IMR-90 (cell line): Measurements from ENCODE around the gene PTPRG. TPM values are rescaled to one million over a fixed set of nuclear protein-coding genes. Genes with fewer than 3 reads are reported as not detected.

ENCODE experiments used
- ATAC-seq: fragments of 200-7000 bp; cut with Tn5 transposase; 2 replicates; pipeline ENCODE4 v1.9.1; 2020; ENCODE audit warnings: low read depth, mild to moderate bottlenecking, moderate library complexity
- BruUV-seq: library from RNA; stranded (reverse); fragments of 400-500 nt; replicated peaks from 2 replicates; lab custom pipeline; 2021; lab: Mats Ljungman, UMichigan
- CTCF ChIA-PET: fragments of 300-600 bp; formaldehyde crosslinking; extraction: SDS; loops from one replicate; lab custom pipeline; 2021; ENCODE audit warnings: antibody characterized with exemption; lab: Yijun Ruan, JAX
- POLR2A ChIA-PET: fragments of 300-600 bp; sonication (Branson Sonifier 250); formaldehyde crosslinking; loops from one replicate; lab custom pipeline; 2022; ENCODE audit warnings: antibody characterized with exemption; ENCODE audit not compliant: unreplicated experiment; lab: Charles Lee
- DNase-seq: peaks from one replicate; pipeline ENCODE4 v3.0.0; 2013
- H2AFZ ChIP-seq: replicated peaks from 2 replicates; pipeline ENCODE3; 2013; ENCODE audit warnings: low read length, mild to moderate bottlenecking; ENCODE audit not compliant: poor library complexity
- H2AK5ac ChIP-seq: 2 replicates; pipeline ENCODE4 v1.6.1; 2013; ENCODE audit warnings: low read depth, low read length, inconsistent platforms
- H2AK9ac ChIP-seq: replicated peaks from 2 replicates; pipeline ENCODE3; 2013; ENCODE audit warnings: mild to moderate bottlenecking, low read depth, low read length, moderate library complexity; ENCODE audit not compliant: poor library complexity
- H2BK120ac ChIP-seq: 2 replicates; pipeline ENCODE4 v1.6.1; 2013; ENCODE audit warnings: low read depth, low read length, inconsistent platforms
- H2BK15ac ChIP-seq: 3 replicates; pipeline ENCODE4 v1.6.1; 2013; ENCODE audit warnings: low read depth, low read length, inconsistent platforms
- H2BK20ac ChIP-seq: 2 replicates; pipeline ENCODE4 v1.6.1; 2013; ENCODE audit warnings: low read depth, mild to moderate bottlenecking, inconsistent platforms, low read length, moderate library complexity
- H2BK5ac ChIP-seq: 2 replicates; pipeline ENCODE4 v1.6.1; 2013; ENCODE audit warnings: mild to moderate bottlenecking, low read depth, low read length, inconsistent platforms; ENCODE audit not compliant: poor library complexity, severe bottlenecking
- H3K14ac ChIP-seq: replicated peaks from 2 replicates; pipeline ENCODE4 v1.6.1; 2013; ENCODE audit warnings: low read depth, low read length, inconsistent platforms
- H3K18ac ChIP-seq: 2 replicates; pipeline ENCODE4 v1.6.1; 2013; ENCODE audit warnings: low read depth, low read length, control low read depth
- H3K23ac ChIP-seq: 2 replicates; pipeline ENCODE4 v1.6.1; 2013; ENCODE audit warnings: low read depth, low read length, inconsistent platforms
- H3K27ac ChIP-seq: 2 replicates; pipeline ENCODE4 v1.5.1; 2013; ENCODE audit warnings: mild to moderate bottlenecking, control low read depth, low read length; ENCODE audit not compliant: insufficient read depth
- H3K27me3 ChIP-seq: 2 replicates; pipeline ENCODE4 v1.6.1; 2013; ENCODE audit warnings: low read length; ENCODE audit not compliant: control insufficient read depth, insufficient read depth
- H3K36me3 ChIP-seq: 2 replicates; pipeline ENCODE4 v1.6.1; 2013; ENCODE audit warnings: low read length, mixed read lengths; ENCODE audit not compliant: control insufficient read depth, insufficient read depth
- H3K4ac ChIP-seq: 2 replicates; pipeline ENCODE4 v1.6.1; 2013; ENCODE audit warnings: low read depth, low read length, inconsistent platforms
- H3K4me1 ChIP-seq: 2 replicates; pipeline ENCODE4 v1.6.1; 2013; ENCODE audit warnings: low read length, mixed read lengths; ENCODE audit not compliant: control insufficient read depth, insufficient read depth
- H3K4me2 ChIP-seq: 2 replicates; pipeline ENCODE4 v1.6.1; 2013; ENCODE audit warnings: low read depth, mild to moderate bottlenecking, control low read depth, low read length, moderate library complexity
- H3K4me3 ChIP-seq: 2 replicates; pipeline ENCODE4 v1.5.1; 2013; ENCODE audit warnings: low read depth, mild to moderate bottlenecking, control low read depth, low read length, moderate library complexity; ENCODE audit not compliant: insufficient read depth
- H3K56ac ChIP-seq: 2 replicates; pipeline ENCODE4 v1.6.1; 2013; ENCODE audit warnings: low read length, inconsistent platforms; ENCODE audit not compliant: insufficient read depth; ENCODE audit errors: extremely low read depth
- H3K79me1 ChIP-seq, 2 experiments: 2 replicates each; pipeline ENCODE4 v1.6.1; 2013; ENCODE audit warnings: low read length in 2 of 2, inconsistent platforms in 1 of 2, low read depth in 1 of 2
- H3K9ac ChIP-seq: 2 replicates; pipeline ENCODE4 v1.6.1; 2013; ENCODE audit warnings: low read depth, low read length, control low read depth
- H3K9me1 ChIP-seq: 2 replicates; pipeline ENCODE4 v1.6.1; 2013; ENCODE audit warnings: low read length, inconsistent platforms; ENCODE audit not compliant: insufficient read depth
- H3K9me3 ChIP-seq: 2 replicates; pipeline ENCODE4 v1.6.1; 2013; ENCODE audit warnings: low read length; ENCODE audit not compliant: control insufficient read depth, insufficient read depth
- H4K20me1 ChIP-seq: 2 replicates; pipeline ENCODE4 v1.6.1; 2013; ENCODE audit warnings: low read length, inconsistent platforms; ENCODE audit not compliant: insufficient read depth
- H4K5ac ChIP-seq: 2 replicates; pipeline ENCODE4 v1.6.1; 2013; ENCODE audit warnings: mild to moderate bottlenecking, low read depth, low read length, control low read depth
- H4K8ac ChIP-seq, 2 experiments: 2 replicates each; pipeline ENCODE4 v1.6.1; 2013; ENCODE audit warnings: low read depth in 2 of 2, low read length in 2 of 2, control low read depth in 1 of 2, inconsistent platforms in 1 of 2
- H4K91ac ChIP-seq: 2 replicates; pipeline ENCODE4 v1.6.1; 2013; ENCODE audit warnings: low read depth, low read length, inconsistent platforms; ENCODE audit not compliant: insufficient read depth
- BHLHE40 ChIP-seq: fragments of 150-350 bp; IDR thresholded peaks from 2 replicates; pipeline ENCODE4 v1.6.1; 2016; ENCODE audit warnings: mild to moderate bottlenecking, low read depth, low read length
- CEBPB ChIP-seq: IDR thresholded peaks from 2 replicates; pipeline ENCODE4 v1.6.1; 2012; ENCODE audit warnings: low read depth, low read length, improper control_type of control experiment
- CHD1 ChIP-seq: IDR thresholded peaks from 2 replicates; pipeline ENCODE4 v1.6.1; 2012; ENCODE audit warnings: low read depth, low read length, improper control_type of control experiment
- ELK1 ChIP-seq: fragments of 150-350 bp; IDR thresholded peaks from 2 replicates; pipeline ENCODE4 v1.6.1; 2016; ENCODE audit warnings: low read depth, mild to moderate bottlenecking, low read length, moderate library complexity, borderline replicate concordance
- FOS ChIP-seq: fragments of 150-350 bp; IDR thresholded peaks from 2 replicates; pipeline ENCODE4 v1.6.1; 2016; ENCODE audit warnings: low read depth, low read length
- MAFK ChIP-seq: IDR thresholded peaks from 2 replicates; pipeline ENCODE4 v1.6.1; 2012; ENCODE audit warnings: low read depth, low read length, improper control_type of control experiment
- MXI1 ChIP-seq: IDR thresholded peaks from 2 replicates; pipeline ENCODE4 v1.6.1; 2012; ENCODE audit warnings: low read depth, mild to moderate bottlenecking, low read length, moderate library complexity, borderline replicate concordance
- NFE2L2 ChIP-seq: fragments of 150-350 bp; IDR thresholded peaks from 2 replicates; pipeline ENCODE4 v1.6.1; 2016; ENCODE audit warnings: low read depth, mild to moderate bottlenecking, low read length
- POLR2A ChIP-seq: IDR thresholded peaks from 2 replicates; pipeline ENCODE4 v1.6.1; 2012; ENCODE audit warnings: mild to moderate bottlenecking, low read depth, low read length
- RCOR1 ChIP-seq: IDR thresholded peaks from 2 replicates; pipeline ENCODE4 v1.6.1; 2012; ENCODE audit warnings: mild to moderate bottlenecking, low read length, improper control_type of control experiment; ENCODE audit not compliant: insufficient replicate concordance
- SMC3 ChIP-seq: fragments of 150-350 bp; IDR thresholded peaks from 2 replicates; pipeline ENCODE4 v1.6.1; 2016; ENCODE audit warnings: low read depth, mild to moderate bottlenecking, antibody characterized with exemption, low read length, moderate library complexity
- USF2 ChIP-seq: fragments of 150-350 bp; IDR thresholded peaks from 2 replicates; pipeline ENCODE4 v1.6.1; 2017; ENCODE audit warnings: mild to moderate bottlenecking, antibody characterized with exemption, low read length, low read depth
- WGBS, 2 experiments: methylation state at CpG; one replicate each; pipeline versions ENCODE4 v1.1.5 to v1.1.7; 2013; ENCODE audit warnings: missing lambda C conversion rate in 2 of 2; ENCODE audit not compliant: insufficient read length in 1 of 2; ENCODE audit errors: extremely low coverage in 2 of 2; 5-methylcytosine and 5-hydroxymethylcytosine counted together
- dilution Hi-C: fragments of 300-500 bp; cut with HindIII; formaldehyde crosslinking; loops from one replicate; pipeline ENCODE4 v1.14.3; 2018; ENCODE audit warnings: low sequenced_read_pairs; ENCODE audit not compliant: unreplicated experiment
- in situ Hi-C: fragments of 300-500 bp; cut with MboI; formaldehyde crosslinking; loops from 3 replicates; pipeline ENCODE4 v1.14.3; 2019; ENCODE audit warnings: low sequenced_read_pairs, inconsistent platforms, mixed read lengths
- intact Hi-C: fragments of 100-400 bp; cut with micrococcal nuclease; formaldehyde crosslinking; loops from 2 replicates; pipeline ENCODE4 v1.10.0; 2022
- polyA plus RNA-seq, 3 experiments: library from polyadenylated mRNA; depleted of rRNA; stranded (reverse); fragments of >200 nt; gene quantifications; 2 replicates each; pipeline ENCODE4 v1.2.3, GENCODE V29; 2012; ENCODE audit warnings: low replicate concordance in 1 of 3
- total RNA-seq: library from RNA; depleted of rRNA; stranded (reverse); fragments of >200 nt; gene quantifications from 2 replicates; pipeline ENCODE4 v1.2.3, GENCODE V29; 2012

Gene PTPRG
- total and polyA plus RNA-seq, 2 of the 4 experiments (the other 2 are of a cell fraction), result 7.7 to 31.0 TPM

GRCh38 chr3:61615643-61616042 is 54.3 kb downstream of the PTPRG start:
- Histone ChIP-seq H3K4me3 (no peak overlapping the region), H4K8ac (no peak overlapping the region), H2BK15ac (no peak overlapping the region), H2BK20ac (no peak overlapping the region), H3K56ac (no peak overlapping the region), H3K23ac (no peak overlapping the region), H3K9ac (no peak overlapping the region), H3K36me3 (no peaks in the 10 kb centered on the region; the same call in 1 of the 2 replicates), H3K9me1 (peaks cover 5% of the 10 kb centered on the region), H2AFZ (no peak overlapping the region), H3K4me2 (no peak overlapping the region), H4K91ac (no peak overlapping the region), H3K14ac (no peak overlapping the region), H2AK5ac (no peak overlapping the region), H3K4me1 (peaks cover 7% of the 10 kb centered on the region; the same call in 1 of the 2 replicates), H3K9me3 (no peaks in the 10 kb centered on the region), H2BK5ac (no peak overlapping the region), H3K79me1 (peaks cover 27 to 64% of the 10 kb centered on the region in 2 experiments; a peak in 3 of 4 replicates), H3K27me3 (no peaks in the 10 kb centered on the region), H3K27ac (no peak overlapping the region), H4K5ac (no peak overlapping the region), H3K4ac (no peak overlapping the region), H4K20me1 (peaks cover 5% of the 10 kb centered on the region; the same call in 1 of the 2 replicates), H2AK9ac (no peak overlapping the region), H2BK120ac (no peak overlapping the region), H3K18ac (no peak overlapping the region)
- CTCF ChIA-PET, result interaction anchor here (0.8 kb wide), 1 partner anchor 10 kb away, joined by 3 read pairs; no protein-coding TSS in a partner anchor
- in situ Hi-C loops, result no loop called here
- 100% methylated on average over 3 of the region's 4 CpGs; no CpG with 5 or more reads in 1 of the 2 experiments for WGBS, 2 experiments
- no peak for ATAC-seq
- intact Hi-C loops, result no loop called here
- POLR2A ChIA-PET, result no interaction called here
- TF ChIP-seq MXI1 (no peak), ELK1 (no peak), BHLHE40 (no peak), FOS (no peak), CEBPB (no peak), NFE2L2 (no peak), CHD1 (no peak), SMC3 (no peak), USF2 (no peak), RCOR1 (no peak), MAFK (no peak), POLR2A (no peak)
- dilution Hi-C loops, result no loop called here
- DNase-seq, result no peak
- BruUV-seq, result no TSS peak
